ENCODE data around the gene HELB. TPM values are rescaled to one million over a fixed set of nuclear protein-coding genes. Genes with fewer than 3 reads are reported as not detected.

Gene HELB
- total and polyA plus RNA-seq, 4 donors: 0.18 to 8.0 (median 2.9) TPM

- TF ChIP-seq RAD21 (IDR thresholded peaks at IDR 0.05) (no peak), ATF3 (IDR thresholded peaks at IDR 0.05) (no peak), HNF4G (IDR thresholded peaks at IDR 0.05) (no peak), JUND (IDR thresholded peaks at IDR 0.05) (no peak), RXRA (IDR thresholded peaks at IDR 0.05) (no peak), CTCF (IDR thresholded peaks at IDR 0.05; ENCODE audit: low read depth, low read length, missing input control) (no peak)
- Histone ChIP-seq H3K4me1 (ENCODE audit: control insufficient read depth in 4 of 4, insufficient read depth in 4 of 4, low read length in 3 of 4) (no peaks in the 10 kb centered on the region), H3K27ac (ENCODE audit: low read depth in 1 of 2, low read length in 2 of 2) (no peak overlapping the region), H3K27me3 (ENCODE audit: control insufficient read depth in 4 of 4, insufficient read depth in 4 of 4, low read length in 3 of 4) (no peaks in the 10 kb centered on the region), H3K36me3 (ENCODE audit: control insufficient read depth in 4 of 4, insufficient read depth in 3 of 4, low read depth in 1 of 4, low read length in 3 of 4) (no peaks in the 10 kb centered on the region), H3K9me3 (ENCODE audit: control insufficient read depth in 4 of 4, low read length in 3 of 4) (no peaks in the 10 kb centered on the region), H3K9ac (ENCODE audit: low read depth in 1 of 2, low read length in 2 of 2) (no peak overlapping the region), H3K4me3 (ENCODE audit: low read depth in 1 of 3, low read length in 3 of 3) (no peak overlapping the region)
- DNase-seq (ENCODE audit: low spot score): no peak
- 89% methylated on average over 5 of the region's 5 CpGs for WGBS
These were observed 78.7 kb downstream of the HELB start for GRCh38 chr12:66380769-66381535.

GRCh38 chr12:66387117-66387516 lies 84.8 kb downstream of the HELB start:
- WGBS: 90% methylated on average over 1 of the region's 1 CpG
- Histone ChIP-seq H3K4me3 (ENCODE audit: low read depth in 1 of 3, low read length in 3 of 3) (no peak overlapping the region), H3K27ac (ENCODE audit: low read depth in 1 of 2, low read length in 2 of 2) (no peak overlapping the region), H3K9me3 (ENCODE audit: control insufficient read depth in 4 of 4, low read length in 3 of 4) (no peaks in the 10 kb centered on the region), H3K36me3 (ENCODE audit: control insufficient read depth in 4 of 4, insufficient read depth in 3 of 4, low read depth in 1 of 4, low read length in 3 of 4) (no peaks in the 10 kb centered on the region), H3K9ac (ENCODE audit: low read depth in 1 of 2, low read length in 2 of 2) (no peak overlapping the region), H3K4me1 (ENCODE audit: control insufficient read depth in 4 of 4, insufficient read depth in 4 of 4, low read length in 3 of 4) (no peaks in the 10 kb centered on the region), H3K27me3 (ENCODE audit: control insufficient read depth in 4 of 4, insufficient read depth in 4 of 4, low read length in 3 of 4) (no peaks in the 10 kb centered on the region)
- no peak for DNase-seq (ENCODE audit: low spot score)
- TF ChIP-seq HNF4G (IDR thresholded peaks at IDR 0.05): no peak
- no peak for TF ChIP-seq FOXA2 (IDR thresholded peaks at IDR 0.05)
- TF ChIP-seq NR2F2 (IDR thresholded peaks at IDR 0.05): no peak
- TF ChIP-seq REST (IDR thresholded peaks at IDR 0.05): no peak
- TF ChIP-seq TAF1 (conservative IDR thresholded peaks at IDR 0.05): no peak
- no peak for TF ChIP-seq ZBTB33 (IDR thresholded peaks at IDR 0.05)
- TF ChIP-seq HNF4A (conservative IDR thresholded peaks at IDR 0.05): no peak
- no peak for TF ChIP-seq RXRA (IDR thresholded peaks at IDR 0.05)
- TF ChIP-seq CTCF (IDR thresholded peaks at IDR 0.05; ENCODE audit: low read depth, low read length, missing input control): no peak
- TF ChIP-seq JUND (IDR thresholded peaks at IDR 0.05): no peak
- no peak for TF ChIP-seq MAX (IDR thresholded peaks at IDR 0.05)
- no peak for TF ChIP-seq SP1 (IDR thresholded peaks at IDR 0.05)
- TF ChIP-seq YY1 (IDR thresholded peaks at IDR 0.05): no peak
- TF ChIP-seq EGR1 (IDR thresholded peaks at IDR 0.05; ENCODE audit: low read depth in 2 of 2): no peak
- no peak for TF ChIP-seq GABPA (IDR thresholded peaks at IDR 0.05 in 1 of 2, conservative IDR thresholded peaks at IDR 0.05 in 1 of 2)
- TF ChIP-seq FOXA1 (IDR thresholded peaks at IDR 0.05): no peak
- no peak for TF ChIP-seq RAD21 (IDR thresholded peaks at IDR 0.05)
- no peak for TF ChIP-seq ATF3 (IDR thresholded peaks at IDR 0.05)
